MM.1S (cell line): ENCODE data around the gene RUVBL2.

Experiments used
- EZH2 ChIP-seq: fragments of 300-600 bp; sonication (generic); optimal IDR thresholded peaks from 2 replicates; pipeline ENCODE3; 2017; ENCODE audit warnings: low read depth, mild to moderate bottlenecking, antibody characterized with exemption, low read length, mixed read lengths
- EZH2phosphoT487 ChIP-seq: fragments of 300-600 bp; sonication (generic); IDR thresholded peaks from 2 replicates; pipeline ENCODE4 v1.6.1; 2018; ENCODE audit warnings: antibody characterized with exemption, low read length
- TF ChIP-seq, protein P1 (sequence below): fragments of 300-600 bp; sonication (generic); IDR thresholded peaks from 2 replicates; pipeline ENCODE4 v1.5.1; 2016; ENCODE audit warnings: antibody characterized with exemption, low read length, mixed read lengths

GRCh38 chr19:48962029-48962848, 31.4 kb upstream of the RUVBL2 start:
- TF ChIP-seq, protein P1, sequence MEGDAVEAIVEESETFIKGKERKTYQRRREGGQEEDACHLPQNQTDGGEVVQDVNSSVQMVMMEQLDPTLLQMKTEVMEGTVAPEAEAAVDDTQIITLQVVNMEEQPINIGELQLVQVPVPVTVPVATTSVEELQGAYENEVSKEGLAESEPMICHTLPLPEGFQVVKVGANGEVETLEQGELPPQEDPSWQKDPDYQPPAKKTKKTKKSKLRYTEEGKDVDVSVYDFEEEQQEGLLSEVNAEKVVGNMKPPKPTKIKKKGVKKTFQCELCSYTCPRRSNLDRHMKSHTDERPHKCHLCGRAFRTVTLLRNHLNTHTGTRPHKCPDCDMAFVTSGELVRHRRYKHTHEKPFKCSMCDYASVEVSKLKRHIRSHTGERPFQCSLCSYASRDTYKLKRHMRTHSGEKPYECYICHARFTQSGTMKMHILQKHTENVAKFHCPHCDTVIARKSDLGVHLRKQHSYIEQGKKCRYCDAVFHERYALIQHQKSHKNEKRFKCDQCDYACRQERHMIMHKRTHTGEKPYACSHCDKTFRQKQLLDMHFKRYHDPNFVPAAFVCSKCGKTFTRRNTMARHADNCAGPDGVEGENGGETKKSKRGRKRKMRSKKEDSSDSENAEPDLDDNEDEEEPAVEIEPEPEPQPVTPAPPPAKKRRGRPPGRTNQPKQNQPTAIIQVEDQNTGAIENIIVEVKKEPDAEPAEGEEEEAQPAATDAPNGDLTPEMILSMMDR: no peak
- no peak for TF ChIP-seq EZH2
- no peak for TF ChIP-seq EZH2phosphoT487
